HL-60 (cell line): Measurements from ENCODE around the gene NSRP1.
"Not testable (repeated sequence)": the region's sequence is repeated elsewhere in the genome, so short reads cannot be mapped to it uniquely, and the experiment has no call there.

Experiments
- POLR2AphosphoS5 ChIP-seq: IDR thresholded peaks from 2 replicates; pipeline ENCODE4 v1.6.1; 2012; ENCODE audit warnings: low read depth
- TF ChIP-seq, protein P1 (sequence below): IDR thresholded peaks from one replicate; pipeline ENCODE4 v1.5.1; 2011; ENCODE audit warnings: low read length, control low read depth, inconsistent platforms; ENCODE audit not compliant: insufficient read depth

DNA sequence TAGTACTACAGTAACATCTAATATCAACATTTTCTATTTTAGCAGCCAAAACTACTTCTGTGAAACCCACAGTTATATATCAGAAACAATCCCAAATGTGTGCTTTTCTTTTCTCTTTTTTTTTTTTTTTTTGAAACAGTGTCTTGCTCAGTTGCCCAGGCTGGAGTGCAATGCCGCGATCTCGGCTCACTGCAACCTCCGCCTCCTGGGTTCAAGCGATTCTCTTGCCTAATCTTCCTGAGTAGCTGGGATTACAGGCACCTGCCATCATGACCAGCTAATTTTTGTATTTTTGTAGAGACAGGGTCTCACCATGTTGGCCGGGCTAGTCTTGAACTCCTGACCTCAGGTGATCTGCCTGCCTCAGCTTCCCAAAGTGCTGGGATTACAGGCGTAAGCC lies 2.0 kb downstream of the NSRP1 start:
- TF ChIP-seq, protein P1, sequence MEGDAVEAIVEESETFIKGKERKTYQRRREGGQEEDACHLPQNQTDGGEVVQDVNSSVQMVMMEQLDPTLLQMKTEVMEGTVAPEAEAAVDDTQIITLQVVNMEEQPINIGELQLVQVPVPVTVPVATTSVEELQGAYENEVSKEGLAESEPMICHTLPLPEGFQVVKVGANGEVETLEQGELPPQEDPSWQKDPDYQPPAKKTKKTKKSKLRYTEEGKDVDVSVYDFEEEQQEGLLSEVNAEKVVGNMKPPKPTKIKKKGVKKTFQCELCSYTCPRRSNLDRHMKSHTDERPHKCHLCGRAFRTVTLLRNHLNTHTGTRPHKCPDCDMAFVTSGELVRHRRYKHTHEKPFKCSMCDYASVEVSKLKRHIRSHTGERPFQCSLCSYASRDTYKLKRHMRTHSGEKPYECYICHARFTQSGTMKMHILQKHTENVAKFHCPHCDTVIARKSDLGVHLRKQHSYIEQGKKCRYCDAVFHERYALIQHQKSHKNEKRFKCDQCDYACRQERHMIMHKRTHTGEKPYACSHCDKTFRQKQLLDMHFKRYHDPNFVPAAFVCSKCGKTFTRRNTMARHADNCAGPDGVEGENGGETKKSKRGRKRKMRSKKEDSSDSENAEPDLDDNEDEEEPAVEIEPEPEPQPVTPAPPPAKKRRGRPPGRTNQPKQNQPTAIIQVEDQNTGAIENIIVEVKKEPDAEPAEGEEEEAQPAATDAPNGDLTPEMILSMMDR = not testable (repeated sequence)
- not testable (repeated sequence) for TF ChIP-seq POLR2AphosphoS5
